Measurements from ENCODE around the gene POC1B.

Gene POC1B

GRCh38 chr12:89523393-89523792 lies 2.5 kb downstream of the POC1B start:
- peaks cover 53% of the 10 kb centered on the region for H3K4me1 ChIP-seq (ENCODE audit: low read depth, poor library complexity, severe bottlenecking)
- no peak for TF ChIP-seq CTCF (conservative IDR thresholded peaks at IDR 0.05; ENCODE audit: low read depth, low read length)
- no peak overlapping the region for H3K27ac ChIP-seq

DNA sequence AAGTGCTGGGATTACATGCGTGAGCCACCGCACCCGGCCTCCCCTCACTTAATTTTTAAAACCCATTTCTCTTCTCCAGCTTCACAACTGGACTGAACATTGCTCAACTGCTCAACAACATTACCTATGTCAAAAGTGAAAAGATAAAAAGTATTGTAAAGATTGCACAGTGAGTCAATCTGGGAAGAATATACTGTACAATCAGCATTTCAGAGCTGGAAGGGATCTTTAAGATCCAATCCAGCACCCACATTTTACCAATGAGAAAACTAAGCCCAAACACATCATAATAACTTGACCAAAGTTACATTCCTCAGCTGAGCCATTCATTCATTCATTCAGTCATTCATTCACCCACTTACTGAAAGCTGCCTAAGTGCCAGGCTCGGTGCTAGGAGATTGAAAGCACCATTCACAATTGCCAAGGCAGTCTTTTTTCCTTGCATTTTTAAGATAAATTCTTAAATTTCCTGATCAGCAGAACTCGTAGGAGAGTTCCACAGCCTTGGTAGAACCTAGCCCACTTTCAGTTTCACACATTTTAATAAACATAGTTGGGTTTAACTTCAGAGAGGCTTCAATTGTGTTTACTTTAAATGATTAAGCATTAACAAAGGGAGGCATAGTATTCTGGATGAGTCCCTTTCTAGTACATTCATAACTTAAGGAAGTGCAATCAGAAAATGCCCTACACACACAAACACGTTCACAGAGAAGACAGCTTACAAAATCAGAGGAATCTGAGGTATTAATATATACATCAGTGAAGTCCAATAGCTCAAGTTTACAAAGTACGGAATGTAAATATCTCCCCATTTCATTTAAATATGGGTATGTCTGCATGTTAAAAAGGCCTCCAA lies 4.3 kb downstream of the POC1B start:
- Histone ChIP-seq H3K4me2 (peak overlapping the region; percentile 78), H3K27ac (peak overlapping the region; percentile 25; the same call in 1 of the 2 replicates), H4K20me1 (ENCODE audit: insufficient read depth) (no peaks in the 10 kb centered on the region), H3K9ac (no peak overlapping the region), H3K27me3 (ENCODE audit: insufficient read depth, low read depth) (no peaks in the 10 kb centered on the region), H3K4me3 (IDR thresholded peaks at IDR 0.05; ENCODE audit: insufficient read depth, low read depth, low read length) (no peak overlapping the region), H3K36me3 (ENCODE audit: insufficient read depth) (no peaks in the 10 kb centered on the region), H2AFZ (ENCODE audit: low read depth) (no peak overlapping the region), H3K4me1 (ENCODE audit: low read depth, poor library complexity, severe bottlenecking) (peaks cover 48% of the 10 kb centered on the region), H3K79me2 (ENCODE audit: insufficient read depth, low read depth) (peaks cover 41% of the 10 kb centered on the region)
- TF ChIP-seq CTCF (conservative IDR thresholded peaks at IDR 0.05; ENCODE audit: low read depth, low read length), result no peak

More at GRCh38 chr12:89523393-89523792, 2.5 kb downstream of the POC1B start:
- Histone ChIP-seq H3K9ac (no peak overlapping the region), H2AFZ (ENCODE audit: low read depth) (no peak overlapping the region), H3K4me2 (peak overlapping the region; percentile 95), H3K36me3 (ENCODE audit: insufficient read depth) (no peaks in the 10 kb centered on the region), H3K4me3 (IDR thresholded peaks at IDR 0.05; ENCODE audit: insufficient read depth, low read depth, low read length) (no peak overlapping the region), H3K27me3 (ENCODE audit: insufficient read depth, low read depth) (no peaks in the 10 kb centered on the region), H4K20me1 (ENCODE audit: insufficient read depth) (no peaks in the 10 kb centered on the region), H3K79me2 (ENCODE audit: insufficient read depth, low read depth) (peaks cover 41% of the 10 kb centered on the region)

- Histone ChIP-seq H3K36me3 (ENCODE audit: insufficient read depth) (no peaks in the 10 kb centered on the region), H3K9ac (no peak overlapping the region), H4K20me1 (ENCODE audit: insufficient read depth) (no peaks in the 10 kb centered on the region), H2AFZ (ENCODE audit: low read depth) (no peak overlapping the region), H3K4me3 (IDR thresholded peaks at IDR 0.05; ENCODE audit: insufficient read depth, low read depth, low read length) (no peak overlapping the region), H3K27me3 (ENCODE audit: insufficient read depth, low read depth) (no peaks in the 10 kb centered on the region), H3K27ac (no peak overlapping the region), H3K79me2 (ENCODE audit: insufficient read depth, low read depth) (peaks cover 25% of the 10 kb centered on the region), H3K4me2 (no peak overlapping the region), H3K4me1 (ENCODE audit: low read depth, poor library complexity, severe bottlenecking) (peaks cover 30% of the 10 kb centered on the region)
- no peak for TF ChIP-seq CTCF (conservative IDR thresholded peaks at IDR 0.05; ENCODE audit: low read depth, low read length)
Measured at GRCh38 chr12:89517720-89518119, 8.1 kb downstream of the POC1B start.

DNA sequence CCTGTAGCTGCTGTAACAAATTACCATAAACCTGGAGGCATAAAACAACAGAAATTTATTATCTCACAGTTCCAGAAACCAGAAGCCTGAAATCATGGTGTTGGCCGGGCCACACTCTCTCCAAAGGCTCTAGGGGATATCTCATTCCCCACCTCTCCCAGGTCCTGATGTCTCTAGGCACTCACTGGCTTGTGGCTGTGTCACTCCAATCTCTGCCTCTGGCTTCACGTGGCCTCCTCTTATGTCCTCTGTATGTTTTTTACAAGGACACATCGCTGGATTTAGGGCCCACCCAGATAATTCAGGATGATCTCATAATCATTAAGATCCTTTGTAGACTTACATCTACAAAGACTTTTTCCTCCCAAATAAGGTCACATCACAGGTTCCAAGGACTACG lies 9.2 kb downstream of the POC1B start:
- no peak overlapping the region for H3K4me2 ChIP-seq
- H3K4me3 ChIP-seq (IDR thresholded peaks at IDR 0.05; ENCODE audit: insufficient read depth, low read depth, low read length), result no peak overlapping the region
- TF ChIP-seq CTCF (conservative IDR thresholded peaks at IDR 0.05; ENCODE audit: low read depth, low read length), result no peak
- H3K27me3 ChIP-seq (ENCODE audit: insufficient read depth, low read depth), result no peaks in the 10 kb centered on the region
- H2AFZ ChIP-seq (ENCODE audit: low read depth), result no peak overlapping the region
- H3K27ac ChIP-seq, result no peak overlapping the region
- no peaks in the 10 kb centered on the region for H3K36me3 ChIP-seq (ENCODE audit: insufficient read depth)
- no peaks in the 10 kb centered on the region for H4K20me1 ChIP-seq (ENCODE audit: insufficient read depth)
- peaks cover 22% of the 10 kb centered on the region for H3K79me2 ChIP-seq (ENCODE audit: insufficient read depth, low read depth)
- no peak overlapping the region for H3K9ac ChIP-seq
- H3K4me1 ChIP-seq (ENCODE audit: low read depth, poor library complexity, severe bottlenecking), result peaks cover 20% of the 10 kb centered on the region
